ENCODE measurements around the gene CNBD2.
"Not testable (repeated sequence)": the region's sequence is repeated elsewhere in the genome, so short reads cannot be mapped to it uniquely, and the experiment has no call there.

Gene CNBD2

DNA sequence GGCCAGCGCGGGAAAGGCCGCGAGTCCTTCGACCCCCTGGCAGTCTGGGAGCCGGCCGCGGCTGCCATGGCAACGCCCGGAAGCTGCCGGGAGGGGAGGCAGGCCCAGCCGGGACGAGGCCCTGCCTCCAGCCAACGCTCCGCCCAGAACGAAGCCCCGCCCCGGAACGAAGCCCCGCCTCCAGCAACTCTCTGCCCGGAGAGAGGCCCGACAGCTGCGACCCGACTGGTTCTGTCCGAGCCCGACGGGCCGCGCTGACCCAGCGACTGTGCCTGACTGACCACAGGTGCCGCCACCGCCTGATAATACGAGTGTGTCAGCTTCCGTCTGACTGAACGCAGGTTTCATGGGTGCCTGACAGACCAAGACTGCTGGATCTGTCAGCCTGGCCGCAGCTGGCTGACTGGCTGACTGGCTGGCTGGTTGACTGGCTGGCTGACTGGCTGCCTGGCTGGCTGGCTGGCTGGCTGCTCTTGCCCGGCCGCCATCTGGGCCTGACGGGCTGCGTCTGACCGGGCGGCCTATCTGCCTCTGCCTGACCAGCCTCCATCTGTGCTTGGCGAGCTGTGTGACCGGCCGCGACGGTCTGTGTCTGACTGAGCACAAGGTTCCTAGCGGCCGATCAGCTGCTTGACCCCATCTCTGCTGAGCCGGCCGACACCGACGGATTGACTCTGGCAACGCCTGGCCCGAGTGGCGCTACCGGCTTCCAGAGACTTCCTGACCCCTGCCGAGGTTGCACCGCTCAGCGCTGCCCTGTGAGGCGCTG lies 96.5 kb downstream of the CNBD2 start:
- DNase-seq, result peak; percentile 59 to 88

DNA sequence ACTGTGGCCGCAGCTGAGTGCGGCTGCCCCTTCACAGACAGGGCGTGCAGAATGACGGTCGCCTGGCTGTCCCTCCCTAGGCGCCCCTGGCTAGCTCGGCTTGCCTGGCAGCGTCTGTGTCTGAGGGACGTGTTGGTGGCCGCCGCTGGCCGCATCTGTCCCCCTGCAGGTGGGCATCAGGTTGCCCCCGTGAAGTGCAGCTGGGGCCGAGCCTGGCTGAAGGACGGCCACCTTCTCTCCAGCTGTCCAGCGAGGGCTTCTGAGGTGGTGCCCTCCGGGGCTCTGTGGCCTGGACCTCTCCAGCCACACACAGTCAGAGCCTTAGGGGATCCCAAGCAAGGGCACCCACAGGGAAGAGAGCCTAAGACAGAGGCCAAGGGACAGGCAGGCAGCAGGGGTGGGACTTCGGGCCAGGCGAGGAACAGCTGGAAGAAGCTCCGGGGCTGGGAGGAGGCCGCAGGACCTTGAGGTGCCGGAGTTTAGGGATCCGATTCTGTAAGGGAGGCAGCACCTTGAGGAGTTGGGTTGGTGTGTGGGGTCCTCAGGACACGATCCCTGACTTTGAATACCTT lies 97.1 kb downstream of the CNBD2 start:
- no peak for DNase-seq

DNA sequence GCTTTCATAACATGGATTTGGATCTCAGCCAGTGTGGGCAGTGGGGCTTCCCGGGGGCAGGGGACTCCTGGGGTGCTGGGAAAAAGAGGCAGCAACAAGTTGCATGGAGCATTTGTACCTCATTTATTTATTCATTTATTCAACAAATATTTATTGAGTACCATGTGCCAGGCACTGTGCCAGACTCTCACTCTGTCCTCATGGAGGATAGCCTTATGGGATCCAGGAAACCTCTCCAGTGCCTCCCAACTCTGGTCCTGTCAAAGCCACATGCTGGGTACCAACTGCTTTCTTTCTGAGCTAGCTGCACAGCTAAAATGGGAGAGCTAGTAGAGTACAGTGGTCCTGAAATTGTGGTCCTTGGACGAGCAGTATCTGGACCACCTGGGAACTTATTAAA lies 98.4 kb downstream of the CNBD2 start:
- no peak for DNase-seq

DNA sequence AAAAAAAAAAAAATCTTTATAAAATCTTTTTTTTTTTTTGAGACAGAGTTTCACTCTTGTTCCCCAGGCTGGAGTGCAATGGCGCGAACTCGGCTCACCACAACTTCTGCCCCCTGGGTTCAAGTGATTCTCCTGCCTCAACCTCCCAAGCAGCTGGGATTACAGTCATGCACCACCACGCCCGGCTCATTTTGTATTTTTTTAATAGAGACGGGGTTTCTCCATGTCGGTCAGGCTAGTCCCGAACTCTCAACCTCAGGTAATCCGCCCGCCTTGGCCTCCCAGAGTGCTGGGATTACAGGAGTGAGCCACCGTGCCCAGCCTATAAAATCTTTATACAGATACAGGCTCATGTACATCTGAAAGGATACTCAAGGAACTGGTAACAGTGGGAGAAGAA lies 100.1 kb downstream of the CNBD2 start:
- not testable (repeated sequence) for DNase-seq

DNA sequence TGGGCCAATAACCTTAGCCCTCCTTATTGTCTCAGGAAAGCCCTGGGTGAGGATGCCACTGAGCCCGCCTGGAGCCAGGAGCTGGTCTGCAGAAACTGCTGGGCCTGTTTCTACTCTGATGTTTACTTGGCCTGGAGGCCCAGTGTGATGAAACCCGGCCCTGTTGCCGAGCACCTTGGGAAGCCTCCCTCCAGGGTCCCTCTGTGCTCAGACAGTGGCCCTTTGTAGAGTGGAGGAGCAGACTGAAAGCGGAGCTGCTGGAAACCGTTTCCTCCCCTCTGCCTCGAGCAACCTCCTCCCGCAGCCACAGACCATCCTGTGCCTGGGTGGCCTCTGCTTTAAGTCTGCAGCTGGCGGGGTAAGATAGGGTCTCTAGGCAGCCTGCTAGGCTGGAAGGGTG lies 102.1 kb downstream of the CNBD2 start:
- DNase-seq, result no peak

DNA sequence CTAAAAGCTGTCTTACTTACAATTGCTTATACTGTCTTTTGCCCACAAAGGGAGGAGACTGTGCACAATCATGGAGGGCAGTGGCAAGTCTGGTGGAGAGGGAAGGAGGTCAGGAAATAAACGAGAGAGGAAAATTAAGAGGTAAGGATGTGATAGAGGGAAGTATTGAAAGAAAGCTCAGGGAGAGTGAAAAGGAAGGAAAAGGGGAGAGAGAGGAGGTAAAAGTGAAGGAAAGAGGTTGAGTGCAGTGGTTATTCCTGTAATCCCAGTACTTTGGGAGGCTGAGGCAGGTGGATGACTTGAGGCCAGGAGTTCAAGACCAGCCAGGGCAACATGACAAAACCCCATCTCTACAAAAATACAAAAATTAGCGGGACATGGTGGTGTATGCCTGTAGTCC lies 103.5 kb downstream of the CNBD2 start:
- DNase-seq, result no peak

DNA sequence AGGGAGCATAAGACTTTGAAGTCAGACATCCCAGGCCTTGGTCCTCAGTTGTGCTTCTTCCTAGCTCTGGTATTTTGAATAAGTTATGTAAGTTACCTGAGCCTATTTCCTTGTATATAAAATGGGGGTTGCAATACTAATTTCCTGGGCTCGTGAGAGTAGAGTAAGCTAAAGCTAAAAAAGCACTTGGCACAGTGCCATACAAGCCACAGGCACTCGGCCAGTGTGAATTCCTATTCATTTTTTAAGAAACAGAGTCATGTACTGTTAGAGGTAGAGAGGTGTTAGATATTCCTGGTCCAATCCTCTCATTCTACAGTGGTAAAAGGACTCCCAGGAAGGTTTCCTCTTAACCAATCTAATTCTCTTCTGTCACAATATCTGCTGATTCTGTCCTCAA lies 106.6 kb downstream of the CNBD2 start:
- DNase-seq, result no peak

DNA sequence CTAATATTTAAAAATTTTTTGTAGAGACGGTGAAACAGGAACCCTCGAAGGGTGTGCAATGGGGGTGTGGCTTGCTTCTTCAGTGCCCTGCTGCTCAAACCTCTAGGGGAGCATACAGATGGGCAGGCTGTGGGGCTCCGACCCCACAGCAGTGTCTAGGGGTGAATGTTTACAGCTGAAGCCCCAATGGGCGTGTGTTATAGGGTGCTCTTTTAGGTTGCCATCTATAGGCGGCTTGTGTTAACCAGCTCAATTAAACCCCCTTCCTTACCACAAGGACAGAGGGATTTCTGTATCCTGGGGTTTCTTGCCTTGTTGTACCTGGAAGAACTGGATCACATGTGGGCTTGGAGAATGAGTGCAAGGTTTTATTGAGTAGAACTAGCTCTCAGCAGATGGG lies 109.4 kb downstream of the CNBD2 start:
- not testable (repeated sequence) for DNase-seq

DNA sequence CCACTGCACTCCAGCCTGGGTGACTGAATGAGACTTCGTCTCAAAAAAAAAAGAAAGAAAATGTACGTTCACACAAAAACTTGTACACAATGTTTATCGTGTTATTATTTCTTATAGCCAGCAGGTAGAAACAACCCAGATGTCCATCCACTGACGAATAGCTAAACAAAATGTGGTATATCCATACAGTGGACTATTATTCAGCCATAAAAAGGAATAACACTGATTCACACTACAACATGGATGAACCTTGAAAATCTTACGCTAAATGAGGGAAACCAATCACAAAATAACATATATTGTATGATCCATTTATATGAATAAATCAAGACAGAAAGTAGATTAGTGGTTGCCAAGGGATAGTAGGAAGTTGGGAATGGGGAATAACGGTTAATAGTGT lies 111.1 kb downstream of the CNBD2 start:
- DNase-seq, result no peak

DNA sequence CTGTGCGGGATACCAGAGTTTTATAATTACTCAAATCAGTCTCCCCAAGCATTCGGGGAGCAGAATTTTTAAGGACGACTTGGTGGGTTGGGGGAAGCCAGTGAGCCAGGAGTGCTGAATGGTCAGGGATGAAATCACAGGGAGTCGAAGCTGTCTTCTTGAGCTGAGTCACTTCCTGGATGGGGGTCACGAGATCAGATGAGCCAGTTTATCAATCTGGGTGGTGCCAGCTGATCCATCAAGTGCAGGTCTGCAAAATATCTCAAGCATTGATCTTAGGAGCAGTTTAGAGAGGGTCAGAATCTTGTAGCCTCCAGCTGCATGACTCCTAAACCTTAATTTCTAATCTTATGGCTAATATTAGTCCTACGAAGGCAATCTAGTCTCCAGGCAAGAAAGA lies 111.6 kb downstream of the CNBD2 start:
- not testable (repeated sequence) for DNase-seq
